CMK (cell line): ENCODE measurements around the gene KCNE3.

Experiments
- DNase-seq: peaks from one replicate; pipeline ENCODE4 v3.0.0-alpha.2; 2010; ENCODE audit warnings: low read depth

KCNE3 gene

GRCh38 chr11:74466916-74467885 is at the start of gene KCNE3:
KCNE3 (minus strand) TSS chr11:74467549; CDS start chr11:74457563, 9,986 bp downstream.
- DNase-seq = peak; percentile 63

DNA sequence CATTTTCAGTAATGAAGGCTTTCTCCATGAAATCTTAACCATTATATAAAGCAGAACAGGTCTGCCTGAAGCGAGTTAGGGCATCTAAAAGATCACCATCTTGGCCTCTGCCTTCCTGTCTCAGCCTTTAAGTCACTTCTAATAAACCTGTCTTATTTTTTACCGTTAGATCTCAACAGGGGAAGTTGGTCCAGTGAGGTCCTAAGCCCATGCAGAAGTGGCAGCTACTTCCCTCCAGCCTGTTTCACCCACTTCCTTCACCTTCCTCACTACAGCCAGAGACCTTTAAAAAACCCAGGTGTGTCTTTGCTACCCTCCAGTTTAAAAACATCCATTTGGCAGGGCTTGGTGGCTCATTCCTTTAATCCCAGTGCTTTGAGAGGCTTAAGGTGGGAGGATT is 40.2 kb upstream of the KCNE3 start:
- no peak for DNase-seq

DNA sequence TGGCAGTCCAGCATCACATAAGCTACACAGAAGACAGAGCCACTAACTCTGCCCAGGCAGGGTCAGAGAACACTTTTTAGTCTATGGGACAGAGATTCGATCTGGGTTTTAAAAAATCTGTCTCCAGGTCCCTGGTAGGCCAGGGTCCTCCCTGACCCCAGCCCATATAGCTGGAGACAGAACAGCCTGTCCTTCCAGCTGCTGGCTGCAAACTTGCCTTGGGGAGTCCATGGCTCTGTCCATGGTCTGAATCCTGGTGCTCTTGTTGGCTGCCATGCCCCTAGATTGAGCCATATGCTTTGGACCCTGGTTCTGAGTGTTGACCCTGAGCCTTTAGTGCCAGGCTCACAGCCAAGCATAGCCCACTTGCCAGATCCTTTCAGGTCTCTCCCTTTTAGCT is 39.5 kb upstream of the KCNE3 start:
- DNase-seq = no peak

GRCh38 chr11:74505911-74506310 is 38.6 kb upstream of the KCNE3 start:
- no peak for DNase-seq

- no peak for DNase-seq
These were observed 36.8 kb upstream of the KCNE3 start for GRCh38 chr11:74504100-74504691.

GRCh38 chr11:74494916-74495315 is 27.6 kb upstream of the KCNE3 start:
- DNase-seq = no peak

- DNase-seq = no peak
These were observed 26.7 kb upstream of the KCNE3 start for GRCh38 chr11:74493791-74494630.

DNA sequence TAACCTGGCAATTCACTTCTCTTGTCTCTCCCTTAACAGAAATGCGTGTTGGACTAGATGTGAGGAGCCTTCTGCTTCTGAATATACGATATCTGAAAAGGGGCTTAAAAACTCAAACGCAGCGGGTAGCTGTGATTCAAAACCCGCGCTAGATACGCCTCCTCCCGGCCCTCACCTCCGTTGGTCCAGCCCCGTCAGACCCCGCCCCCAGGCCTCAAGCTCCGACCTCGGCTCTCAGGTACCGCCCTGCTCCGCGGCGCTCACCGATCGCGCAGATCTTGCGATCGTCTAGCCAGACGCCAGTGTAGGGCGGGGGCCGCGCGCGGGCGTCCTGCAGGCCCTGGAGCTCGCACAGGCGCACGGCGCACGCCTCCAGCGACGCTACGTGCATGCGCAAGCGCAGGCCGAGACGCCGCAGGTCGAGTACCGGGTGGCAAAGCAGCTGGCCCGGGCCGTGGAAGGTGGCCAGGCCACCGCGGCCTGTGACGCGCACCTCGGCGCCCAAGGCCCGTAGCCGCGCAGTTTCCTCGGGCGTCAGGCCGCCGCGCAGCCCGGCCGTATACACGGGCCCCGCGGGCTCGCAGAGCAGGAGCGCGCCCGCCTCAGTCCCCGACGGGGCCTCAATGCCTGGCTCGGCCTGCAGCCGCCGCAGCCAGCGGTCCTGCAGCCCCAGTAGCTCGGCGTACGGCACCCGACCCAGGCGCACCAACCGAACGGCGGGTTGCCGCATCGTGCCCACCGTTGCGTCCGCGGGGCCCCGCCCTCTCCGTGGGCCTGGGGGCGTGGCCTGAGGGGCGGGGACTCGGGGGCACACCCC is 25.8 kb upstream of the KCNE3 start, which contains the start of gene LIPT2:
Gene LIPT2 (minus strand): TSS at position 751 of the 817 bp plus-strand sequence. CDS start 21 bp downstream, at position 730.
- DNase-seq = peak; percentile 89

GRCh38 chr11:74492084-74492483 is 24.7 kb upstream of the KCNE3 start:
- no peak for DNase-seq

DNA sequence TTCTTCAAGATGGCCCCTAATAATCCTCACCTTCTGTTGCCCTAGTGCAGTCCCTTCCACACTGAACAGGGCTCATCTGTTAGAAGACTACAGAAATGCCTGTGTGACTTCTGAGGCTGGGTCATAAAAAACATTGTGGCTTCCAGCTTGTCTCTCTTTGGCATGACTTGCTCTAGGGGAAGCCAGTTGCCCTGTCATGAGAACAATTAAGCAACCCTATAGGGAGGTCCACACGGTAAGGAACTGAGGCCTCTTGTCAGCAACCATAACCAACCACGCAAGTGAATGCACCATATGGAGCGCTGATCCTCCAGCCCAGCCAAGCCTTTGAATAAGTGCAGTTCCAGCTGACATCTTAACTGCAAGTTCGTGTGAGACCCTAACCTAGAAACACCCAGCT is 23.6 kb upstream of the KCNE3 start:
- DNase-seq = no peak

GRCh38 chr11:74487875-74488274 is 20.5 kb upstream of the KCNE3 start:
- DNase-seq = no peak

DNA sequence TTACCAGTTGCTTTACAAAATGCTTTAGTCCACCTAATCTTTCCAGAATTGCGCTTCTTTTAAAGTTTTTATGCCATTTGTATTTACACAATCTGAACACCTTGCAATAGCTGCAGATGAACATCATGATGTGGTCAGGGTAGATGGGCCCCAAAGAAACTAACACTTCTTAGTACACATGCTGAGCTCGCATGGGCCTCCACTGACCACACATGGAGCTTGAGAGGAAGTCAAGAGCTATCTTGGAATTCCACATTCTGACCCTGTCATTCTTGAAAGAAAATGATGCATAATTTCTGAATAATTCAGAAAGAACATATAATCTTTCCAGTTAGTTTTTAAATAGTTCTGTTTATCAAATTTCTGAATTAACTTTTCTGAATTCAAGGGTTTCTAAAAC is 18.5 kb upstream of the KCNE3 start:
- DNase-seq = peak; percentile 76

- DNase-seq = no peak
These were observed 13.5 kb upstream of the KCNE3 start for GRCh38 chr11:74480688-74481417.

- DNase-seq = peak; percentile 79
These were observed 12.4 kb upstream of the KCNE3 start for GRCh38 chr11:74479732-74480123.

- no peak for DNase-seq
These were observed 11.8 kb upstream of the KCNE3 start for GRCh38 chr11:74478877-74479731.

DNA sequence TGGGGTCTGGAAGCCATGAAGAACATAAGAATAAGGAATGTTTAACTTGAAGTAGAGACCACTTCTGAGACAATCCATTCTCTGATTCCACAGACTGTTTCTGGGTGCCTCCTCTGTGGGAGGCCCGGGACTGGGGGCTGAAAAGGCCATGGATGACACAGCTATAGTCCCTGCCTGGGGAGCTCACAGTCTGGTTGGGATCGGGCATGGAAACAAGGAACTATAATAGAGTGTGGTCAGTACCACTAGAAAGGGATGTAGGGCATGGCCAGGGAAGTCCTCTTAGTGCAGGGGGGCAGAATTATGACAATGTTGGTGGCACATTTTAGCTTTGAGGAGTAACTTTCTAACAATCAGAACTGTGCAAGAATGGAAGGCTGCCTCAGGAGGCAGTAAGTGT is 9.2 kb upstream of the KCNE3 start:
- DNase-seq = no peak

GRCh38 chr11:74474316-74474715 is 7.0 kb upstream of the KCNE3 start:
- no peak for DNase-seq

DNA sequence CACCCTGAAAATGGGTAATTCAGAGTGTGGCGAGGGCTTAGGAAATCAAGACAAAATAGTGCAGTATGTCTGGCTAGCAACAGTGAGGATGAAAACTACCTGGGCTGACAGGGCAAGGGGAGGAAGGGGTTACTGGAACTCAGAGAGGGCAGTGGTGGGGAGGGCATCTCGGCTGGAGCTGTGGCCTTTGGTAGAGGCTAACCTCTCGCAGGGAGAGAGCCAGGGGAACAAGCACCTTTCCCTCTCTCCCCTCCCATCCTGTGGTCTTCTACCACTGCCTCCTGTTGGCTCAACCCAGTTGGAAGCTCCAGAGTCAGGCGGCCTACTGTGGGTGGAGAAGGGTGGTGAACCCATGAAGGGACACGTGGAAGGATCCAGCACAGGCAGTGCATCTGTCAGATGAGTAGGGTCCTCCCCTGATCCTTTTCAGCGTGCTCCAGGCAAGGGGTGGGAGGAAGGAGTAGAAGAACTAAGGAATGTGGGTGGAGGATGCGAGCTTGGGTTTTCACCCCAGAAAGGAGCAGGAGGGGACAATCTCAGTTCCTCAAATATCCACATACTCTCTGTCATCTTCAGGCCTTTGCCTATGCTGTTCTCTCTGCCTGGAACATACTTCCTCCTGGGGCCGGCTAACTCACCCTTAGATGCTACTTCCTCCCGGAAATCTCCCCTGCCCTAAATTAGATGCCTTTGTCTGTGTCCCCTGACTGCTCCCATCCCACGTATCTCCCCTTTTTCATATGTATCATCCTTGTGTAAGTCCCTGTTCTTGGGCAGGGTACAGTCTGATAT is 6.2 kb upstream of the KCNE3 start:
- no peak for DNase-seq
